SH-SY5Y (cell line): Measurements from ENCODE around the gene CELA3A.

ENCODE experiments used
- GATA2 ChIP-seq: IDR thresholded peaks from 2 replicates; pipeline ENCODE4 v1.6.1; 2011; ENCODE audit warnings: mild to moderate bottlenecking, low read depth, low read length
- GATA3 ChIP-seq: IDR thresholded peaks from 2 replicates; pipeline ENCODE4 v1.6.1; 2011; ENCODE audit warnings: low read depth, mild to moderate bottlenecking, low read length, moderate library complexity

DNA sequence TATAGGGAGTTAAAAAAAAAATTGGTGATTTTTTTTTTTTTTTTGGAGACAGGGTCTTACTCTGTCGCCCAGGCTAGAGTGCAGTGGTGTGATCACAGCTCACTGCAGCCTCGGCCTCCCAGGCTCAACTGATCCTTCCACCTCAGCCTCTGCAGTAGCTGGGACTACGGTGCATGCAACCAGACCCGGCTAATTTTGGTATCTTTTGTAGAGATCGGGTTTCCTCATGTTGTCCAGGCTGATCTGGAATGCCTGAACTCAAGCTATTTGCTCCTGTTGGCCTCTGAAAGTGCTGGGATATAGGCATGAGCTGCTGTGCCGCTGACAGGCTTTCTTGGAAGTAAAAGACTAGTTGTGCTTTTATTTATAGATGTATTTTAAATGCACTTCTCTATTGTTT is 54.0 kb downstream of the CELA3A start:
- TF ChIP-seq GATA2 (no peak), GATA3 (no peak)
